ENCODE measurements around the gene SWI5.

The SWI5 gene

DNA sequence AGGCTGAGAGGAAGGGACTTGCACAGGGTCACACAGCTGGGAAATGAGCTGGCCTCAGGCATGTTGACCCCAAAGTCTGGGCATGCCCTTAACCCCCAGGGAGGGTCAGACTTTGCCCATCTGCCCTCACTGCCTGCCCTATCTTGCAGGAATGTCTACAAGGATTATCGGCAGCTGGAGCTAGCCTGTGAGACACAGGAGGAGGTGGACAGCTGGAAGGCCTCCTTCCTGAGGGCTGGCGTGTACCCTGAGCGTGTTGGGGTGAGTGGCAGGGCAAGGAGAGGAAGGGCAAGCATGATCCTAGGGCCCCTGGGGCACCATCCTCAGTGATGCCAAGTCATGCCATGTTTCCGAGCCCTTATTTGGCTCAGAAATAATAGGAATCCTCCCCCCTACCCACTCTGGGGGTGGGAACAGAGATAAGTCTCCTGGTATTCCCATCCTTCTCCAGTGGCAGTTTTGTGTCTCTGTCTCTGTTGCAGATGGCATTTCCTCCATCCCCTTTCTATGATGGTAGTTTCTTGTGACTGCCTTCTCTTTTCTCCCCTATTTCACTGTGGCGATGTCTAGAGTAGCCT, 28.8 kb upstream of the SWI5 start:
- no peak for DNase-seq (ENCODE audit: low spot score)
- TF ChIP-seq, protein P1, sequence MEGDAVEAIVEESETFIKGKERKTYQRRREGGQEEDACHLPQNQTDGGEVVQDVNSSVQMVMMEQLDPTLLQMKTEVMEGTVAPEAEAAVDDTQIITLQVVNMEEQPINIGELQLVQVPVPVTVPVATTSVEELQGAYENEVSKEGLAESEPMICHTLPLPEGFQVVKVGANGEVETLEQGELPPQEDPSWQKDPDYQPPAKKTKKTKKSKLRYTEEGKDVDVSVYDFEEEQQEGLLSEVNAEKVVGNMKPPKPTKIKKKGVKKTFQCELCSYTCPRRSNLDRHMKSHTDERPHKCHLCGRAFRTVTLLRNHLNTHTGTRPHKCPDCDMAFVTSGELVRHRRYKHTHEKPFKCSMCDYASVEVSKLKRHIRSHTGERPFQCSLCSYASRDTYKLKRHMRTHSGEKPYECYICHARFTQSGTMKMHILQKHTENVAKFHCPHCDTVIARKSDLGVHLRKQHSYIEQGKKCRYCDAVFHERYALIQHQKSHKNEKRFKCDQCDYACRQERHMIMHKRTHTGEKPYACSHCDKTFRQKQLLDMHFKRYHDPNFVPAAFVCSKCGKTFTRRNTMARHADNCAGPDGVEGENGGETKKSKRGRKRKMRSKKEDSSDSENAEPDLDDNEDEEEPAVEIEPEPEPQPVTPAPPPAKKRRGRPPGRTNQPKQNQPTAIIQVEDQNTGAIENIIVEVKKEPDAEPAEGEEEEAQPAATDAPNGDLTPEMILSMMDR (IDR thresholded peaks at IDR 0.05; ENCODE audit: extremely low read depth, missing control alignments): no peak

- TF ChIP-seq, protein P1 (IDR thresholded peaks at IDR 0.05; ENCODE audit: extremely low read depth, missing control alignments): no peak
- no peak for DNase-seq (ENCODE audit: low spot score)
Observed at GRCh38 chr9:128249558-128249907, 26.5 kb upstream of the SWI5 start.

- peak; percentile 99 for DNase-seq (ENCODE audit: low spot score)
Observed at GRCh38 chr9:128249908-128250838, 25.9 kb upstream of the SWI5 start.

GRCh38 chr9:128250839-128251731, 25.0 kb upstream of the SWI5 start:
- TF ChIP-seq, protein P1 (IDR thresholded peaks at IDR 0.05; ENCODE audit: extremely low read depth, missing control alignments): no peak
- DNase-seq (ENCODE audit: low spot score): no peak

More at GRCh38 chr9:128249908-128250838, 25.9 kb upstream of the SWI5 start:
- TF ChIP-seq, protein P1 (IDR thresholded peaks at IDR 0.05; ENCODE audit: extremely low read depth, missing control alignments): no peak

DNA sequence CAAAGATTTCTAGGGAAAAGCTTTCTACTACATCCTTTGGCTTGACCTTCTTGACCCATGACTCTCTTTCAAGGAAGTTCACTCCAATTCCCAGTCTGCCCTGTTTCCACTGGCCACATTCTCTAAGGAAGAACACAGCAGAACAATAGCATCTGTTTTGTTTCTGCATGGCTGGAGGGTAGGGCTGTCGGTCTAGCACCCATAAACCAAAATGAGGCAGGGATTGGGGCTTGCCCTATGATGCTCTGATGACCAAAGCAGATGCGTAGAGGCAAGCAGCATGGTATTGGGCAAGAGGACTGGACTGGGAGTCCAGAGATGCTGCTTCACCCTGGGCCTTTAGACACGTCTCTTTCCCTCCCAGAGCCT, 24.4 kb upstream of the SWI5 start:
- TF ChIP-seq, protein P1 (IDR thresholded peaks at IDR 0.05; ENCODE audit: extremely low read depth, missing control alignments): no peak
- DNase-seq (ENCODE audit: low spot score): no peak

DNA sequence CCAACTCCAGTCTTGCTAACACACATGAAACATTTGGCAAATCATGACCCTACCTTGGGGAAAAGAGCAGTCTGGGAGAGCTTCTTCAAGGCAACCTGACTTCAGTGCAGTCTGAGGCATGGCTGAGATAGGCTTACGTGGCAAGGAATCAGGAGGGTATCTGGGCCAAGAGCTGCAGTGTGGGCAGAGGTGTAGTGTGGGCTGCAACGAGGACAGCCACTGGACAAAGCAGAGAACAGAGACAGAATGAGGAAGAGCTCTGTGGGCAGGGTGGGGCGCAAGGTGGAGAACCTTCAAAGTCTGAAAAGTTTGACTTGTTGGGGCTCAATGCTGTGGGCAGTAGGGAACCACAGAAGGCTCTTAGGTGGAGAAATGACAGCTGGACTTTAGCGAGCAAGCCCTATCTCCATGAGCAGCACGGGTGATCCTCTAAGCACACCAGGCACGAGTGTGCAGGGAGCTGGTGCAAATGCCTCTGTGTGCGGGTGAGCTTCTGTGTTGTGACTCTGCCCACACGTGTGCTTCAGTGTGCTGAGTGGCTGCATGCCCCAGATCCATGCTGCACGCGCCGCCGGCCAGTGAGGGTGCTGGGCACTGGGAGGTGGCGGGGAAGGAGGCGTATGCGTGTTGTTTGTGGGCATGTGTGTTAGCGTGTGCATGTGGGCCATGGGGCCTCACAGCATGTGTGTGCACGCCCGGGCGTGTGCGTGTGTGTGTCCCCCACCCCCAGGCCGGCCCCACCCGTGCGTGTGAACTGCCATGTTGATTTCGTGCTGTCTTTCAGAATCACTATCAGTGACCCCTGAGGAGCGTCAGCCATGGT, 23.5 kb upstream of the SWI5 start:
- TF ChIP-seq, protein P1 (IDR thresholded peaks at IDR 0.05; ENCODE audit: extremely low read depth, missing control alignments): no peak
- DNase-seq (ENCODE audit: low spot score): no peak

Measured in GM20000 (cell line).